Measurements from ENCODE around the gene MS4A10. TPM values are rescaled to one million over a fixed set of nuclear protein-coding genes. Genes with fewer than 3 reads are reported as not detected.

MS4A10 gene
- total and polyA plus RNA-seq, 2 donors (not counting 1 experiment from before 2014, with no cell fraction given) = not detected

DNA sequence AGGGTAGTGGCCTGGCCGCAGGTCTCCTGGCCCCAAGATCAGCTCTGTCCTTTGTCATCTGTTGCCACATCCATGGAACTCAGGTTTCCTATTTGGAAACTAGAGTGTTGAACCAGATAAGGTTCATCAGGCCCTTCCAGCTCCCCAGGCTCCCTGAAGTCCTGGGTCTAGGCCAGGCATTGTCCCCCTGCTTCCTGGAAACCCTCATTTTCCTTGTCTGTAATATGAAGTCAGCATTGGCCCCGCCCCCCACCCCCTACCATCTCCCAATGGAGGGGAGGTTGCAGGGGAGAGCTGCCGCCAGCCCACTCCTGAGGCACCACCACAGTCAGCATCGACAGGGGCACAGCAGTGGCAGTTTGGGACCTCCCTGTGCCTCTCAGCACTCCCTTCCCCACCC, 9.0 kb upstream of the MS4A10 start:
- DNase-seq = no peak
- H3K27ac Mint-ChIP-seq = no peak overlapping the region
- peaks cover 0 to 9% (median 1%) of the 10 kb centered on the region in 4 experiments for H3K27me3 ChIP-seq (replicated peaks in 1 of 4; ENCODE audit: control extremely low read depth in 1 of 4, control insufficient read depth in 3 of 4, insufficient read depth in 4 of 4, low read length in 3 of 4)
- no peak overlapping the region for H3K4me2 ChIP-seq (replicated peaks; ENCODE audit: low read depth, low read length, poor library complexity, severe bottlenecking)
- H2AFZ ChIP-seq (ENCODE audit: insufficient read depth, low read depth, low read length, poor library complexity, severe bottlenecking) = no peak overlapping the region
- POLR2A ChIA-PET = interaction anchor here (0.6 kb wide), 1 partner anchor 204 kb away, joined by 3 read pairs; no protein-coding TSS in a partner anchor
- no peaks in the 10 kb centered on the region for H4K20me1 ChIP-seq (ENCODE audit: control insufficient read depth, insufficient read depth, low read length, poor library complexity, severe bottlenecking)
- no peaks in the 10 kb centered on the region for H3K79me2 ChIP-seq (ENCODE audit: control insufficient read depth, insufficient read depth, low read length)
- H3K4me3 Mint-ChIP-seq = no peak overlapping the region
- no peak overlapping the region for H3K4me3 ChIP-seq (ENCODE audit: control extremely low read depth in 1 of 5, extremely low read depth in 1 of 5, insufficient read depth in 1 of 5, low read depth in 2 of 5, low read length in 4 of 5)
- no peaks in the 10 kb centered on the region for H3K9me3 Mint-ChIP-seq (ENCODE audit: insufficient read depth)
- ATAC-seq (ENCODE audit: low read depth) = no peak
- intact Hi-C loops (cut with micrococcal nuclease) = no loop called here
- H3K9ac ChIP-seq (ENCODE audit: low read length) = no peak overlapping the region
- 100% methylated on average over 3 of the region's 4 CpGs for WGBS (ENCODE audit: insufficient coverage)
- H3K27me3 Mint-ChIP-seq = peaks cover 12% of the 10 kb centered on the region
- peaks cover 15% of the 10 kb centered on the region for H3K4me1 Mint-ChIP-seq
- peaks cover 0 to 2% (median 0%) of the 10 kb centered on the region in 3 donors for H3K9me3 ChIP-seq (ENCODE audit: control extremely low read depth in 1 of 3, control insufficient read depth in 2 of 3, insufficient read depth in 1 of 3, low read length in 2 of 3)
- H3K4me1 ChIP-seq (ENCODE audit: control insufficient read depth in 2 of 2, insufficient read depth in 2 of 2, low read length in 2 of 2) = peaks cover 3 to 11% of the 10 kb centered on the region in 2 donors
- H3K27ac ChIP-seq (ENCODE audit: low read length in 2 of 2) = no peak overlapping the region
- CTCF ChIA-PET = interaction anchor here (0.6 to 9.5 kb wide), 14 partner anchors 10 to 1086 kb away, joined by 3 to 102 read pairs (median 4); partner anchors contain the start of gene MS4A15
- TF ChIP-seq, protein P1, sequence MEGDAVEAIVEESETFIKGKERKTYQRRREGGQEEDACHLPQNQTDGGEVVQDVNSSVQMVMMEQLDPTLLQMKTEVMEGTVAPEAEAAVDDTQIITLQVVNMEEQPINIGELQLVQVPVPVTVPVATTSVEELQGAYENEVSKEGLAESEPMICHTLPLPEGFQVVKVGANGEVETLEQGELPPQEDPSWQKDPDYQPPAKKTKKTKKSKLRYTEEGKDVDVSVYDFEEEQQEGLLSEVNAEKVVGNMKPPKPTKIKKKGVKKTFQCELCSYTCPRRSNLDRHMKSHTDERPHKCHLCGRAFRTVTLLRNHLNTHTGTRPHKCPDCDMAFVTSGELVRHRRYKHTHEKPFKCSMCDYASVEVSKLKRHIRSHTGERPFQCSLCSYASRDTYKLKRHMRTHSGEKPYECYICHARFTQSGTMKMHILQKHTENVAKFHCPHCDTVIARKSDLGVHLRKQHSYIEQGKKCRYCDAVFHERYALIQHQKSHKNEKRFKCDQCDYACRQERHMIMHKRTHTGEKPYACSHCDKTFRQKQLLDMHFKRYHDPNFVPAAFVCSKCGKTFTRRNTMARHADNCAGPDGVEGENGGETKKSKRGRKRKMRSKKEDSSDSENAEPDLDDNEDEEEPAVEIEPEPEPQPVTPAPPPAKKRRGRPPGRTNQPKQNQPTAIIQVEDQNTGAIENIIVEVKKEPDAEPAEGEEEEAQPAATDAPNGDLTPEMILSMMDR (IDR thresholded peaks at IDR 0.05) = no peak
- no peak for TF ChIP-seq EZH2 (IDR thresholded peaks at IDR 0.05; ENCODE audit: borderline replicate concordance, insufficient read depth, low read depth, low read length, poor library complexity, severe bottlenecking)
- no peaks in the 10 kb centered on the region for H3K36me3 ChIP-seq (replicated peaks in 1 of 2; ENCODE audit: control extremely low read depth in 1 of 2, control insufficient read depth in 1 of 2, extremely low read depth in 1 of 2, insufficient read depth in 2 of 2, low read length in 1 of 2)

DNA sequence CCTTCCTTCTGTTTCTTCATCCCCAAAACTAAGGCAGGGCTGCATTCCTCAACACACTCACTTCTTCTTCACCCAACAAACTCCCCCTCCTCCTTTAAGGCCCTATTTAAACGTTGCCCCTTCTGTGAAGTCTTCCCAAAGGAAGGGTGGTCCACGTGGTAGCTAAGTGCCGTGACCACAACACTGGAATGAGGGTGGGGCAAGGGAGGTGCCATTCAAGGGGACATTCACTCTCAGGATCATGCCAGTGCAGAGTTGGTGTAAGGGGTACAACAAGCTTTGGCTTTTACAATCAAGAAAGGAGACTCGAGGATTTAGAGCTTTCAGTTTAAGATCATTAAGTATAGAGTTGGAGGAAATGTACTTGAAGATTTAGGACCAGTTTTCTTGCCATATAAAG, 8.0 kb upstream of the MS4A10 start:
- Histone ChIP-seq H2AFZ (ENCODE audit: insufficient read depth, low read depth, low read length, poor library complexity, severe bottlenecking) (no peak overlapping the region), H3K4me3 (ENCODE audit: control extremely low read depth in 1 of 5, extremely low read depth in 1 of 5, insufficient read depth in 1 of 5, low read depth in 2 of 5, low read length in 4 of 5) (no peak overlapping the region), H3K27me3 (replicated peaks in 1 of 4; ENCODE audit: control extremely low read depth in 1 of 4, control insufficient read depth in 3 of 4, insufficient read depth in 4 of 4, low read length in 3 of 4) (peaks cover 0 to 2% (median under 1%) of the 10 kb centered on the region in 4 experiments), H3K9me3 (ENCODE audit: control extremely low read depth in 1 of 3, control insufficient read depth in 2 of 3, insufficient read depth in 1 of 3, low read length in 2 of 3) (peaks cover 0 to 2% (median 0%) of the 10 kb centered on the region in 3 donors), H3K79me2 (ENCODE audit: control insufficient read depth, insufficient read depth, low read length) (no peaks in the 10 kb centered on the region), H3K4me2 (replicated peaks; ENCODE audit: low read depth, low read length, poor library complexity, severe bottlenecking) (no peak overlapping the region), H3K27ac (ENCODE audit: low read length in 2 of 2) (no peak overlapping the region), H3K9ac (ENCODE audit: low read length) (no peak overlapping the region), H4K20me1 (ENCODE audit: control insufficient read depth, insufficient read depth, low read length, poor library complexity, severe bottlenecking) (no peaks in the 10 kb centered on the region), H3K4me1 (ENCODE audit: control insufficient read depth in 2 of 2, insufficient read depth in 2 of 2, low read length in 2 of 2) (peaks cover 3 to 11% of the 10 kb centered on the region in 2 donors), H3K36me3 (replicated peaks in 1 of 2; ENCODE audit: control extremely low read depth in 1 of 2, control insufficient read depth in 1 of 2, extremely low read depth in 1 of 2, insufficient read depth in 2 of 2, low read length in 1 of 2) (no peaks in the 10 kb centered on the region)
- DNase-seq (no peak), ATAC-seq (ENCODE audit: low read depth) (no peak)
- no peaks in the 10 kb centered on the region for H3K9me3 Mint-ChIP-seq (ENCODE audit: insufficient read depth)
- POLR2A ChIA-PET = interaction anchor here (0.6 kb wide), 1 partner anchor 424 kb away, joined by 8 read pairs; no protein-coding TSS in a partner anchor
- H3K4me1 Mint-ChIP-seq = peaks cover 11% of the 10 kb centered on the region
- TF ChIP-seq, protein P1 (IDR thresholded peaks at IDR 0.05) = no peak
- no peak for TF ChIP-seq EZH2 (IDR thresholded peaks at IDR 0.05; ENCODE audit: borderline replicate concordance, insufficient read depth, low read depth, low read length, poor library complexity, severe bottlenecking)
- H3K27ac Mint-ChIP-seq = no peak overlapping the region
- H3K27me3 Mint-ChIP-seq = peaks cover 4% of the 10 kb centered on the region
- CTCF ChIA-PET = interaction anchor here (0.6 to 9.5 kb wide), 8 partner anchors 9 to 512 kb away, joined by 3 to 102 read pairs (median 4); no protein-coding TSS in a partner anchor
- intact Hi-C loops (cut with micrococcal nuclease) = no loop called here
- WGBS (ENCODE audit: insufficient coverage) = 90% methylated on average over 3 of the region's 4 CpGs
- no peak overlapping the region for H3K4me3 Mint-ChIP-seq

All from B cell (primary cell).